Measurements from ENCODE around the gene CLCN7. TPM values are rescaled to one million over a fixed set of nuclear protein-coding genes. Genes with fewer than 3 reads are reported as not detected.

The CLCN7 gene
- total RNA-seq, 1 experiment from 2014 or later: 70.0 TPM

- Histone ChIP-seq H3K4me1 (ENCODE audit: insufficient read depth, low read length) (no peaks in the 10 kb centered on the region), H3K4me2 (ENCODE audit: insufficient read depth, insufficient read length, low read length) (no peak overlapping the region), H2AK5ac (ENCODE audit: insufficient read length, low read length) (no peak overlapping the region), H4K8ac (replicated peaks; ENCODE audit: insufficient read length, low read depth, low read length) (no peak overlapping the region), H2BK15ac (ENCODE audit: low read depth, low read length) (no peak overlapping the region), H3K4ac (ENCODE audit: low read depth, low read length) (no peak overlapping the region), H3K27ac (ENCODE audit: insufficient read length, low read depth, low read length) (no peak overlapping the region), H2AFZ (ENCODE audit: low read length) (no peak overlapping the region), H2BK20ac (ENCODE audit: low read depth, low read length, poor library complexity, severe bottlenecking) (no peak overlapping the region), H3K79me2 (ENCODE audit: insufficient read depth, low read length) (no peaks in the 10 kb centered on the region), H2BK12ac (ENCODE audit: insufficient read length, low read depth, low read length) (no peak overlapping the region), H3K9ac (ENCODE audit: extremely low read depth, insufficient read length, low read length) (no peak overlapping the region), H3K56ac (ENCODE audit: insufficient read length, low read depth, low read length) (no peak overlapping the region), H3K23me2 (ENCODE audit: insufficient read length, low read depth, low read length, poor library complexity, severe bottlenecking) (no peaks in the 10 kb centered on the region), H3K18ac (ENCODE audit: insufficient read length, low read depth, low read length) (no peak overlapping the region), H3K14ac (ENCODE audit: insufficient read depth, low read length) (no peak overlapping the region), H4K20me1 (ENCODE audit: control insufficient read depth, insufficient read depth, insufficient read length) (no peaks in the 10 kb centered on the region), H3K9me3 (ENCODE audit: control insufficient read depth, low read depth, low read length) (no peaks in the 10 kb centered on the region), H4K5ac (ENCODE audit: insufficient read length, low read depth, low read length) (no peak overlapping the region), H4K91ac (ENCODE audit: insufficient read length, low read depth, low read length) (no peak overlapping the region), H3K23ac (ENCODE audit: insufficient read length, low read depth, low read length) (no peak overlapping the region), H2BK120ac (ENCODE audit: low read depth, low read length, poor library complexity, severe bottlenecking) (no peak overlapping the region), H3K79me1 (ENCODE audit: insufficient read depth, low read depth, low read length, poor library complexity, severe bottlenecking) (no peaks in the 10 kb centered on the region), H2BK5ac (ENCODE audit: insufficient read length, low read length) (no peak overlapping the region), H3K27me3 (ENCODE audit: insufficient read depth, low read length) (no peaks in the 10 kb centered on the region), H3T11ph (ENCODE audit: low read length) (no peak overlapping the region)
- Mint-ChIP-seq H3K27ac (no peak overlapping the region), H3K27me3 (ENCODE audit: low read depth) (no peaks in the 10 kb centered on the region; the same call in 1 of the 2 replicates), H3K36me3 (ENCODE audit: insufficient read depth in 1 of 3, low read depth in 3 of 3) (peaks cover 7 to 43% (median 34%) of the 10 kb centered on the region in 3 experiments; a peak in 6 of 7 replicates), H3K9me3 (peaks cover 0 to 3% of the 10 kb centered on the region in 2 experiments; a peak in 1 of 5 replicates), H3K4me3 (no peak overlapping the region), H3K4me1 (no peaks in the 10 kb centered on the region)
- no CpG with 5 or more reads among the region's 24 CpGs for WGBS (ENCODE audit: extremely low coverage, insufficient read length, low lambda C conversion rate)
- no peak for DNase-seq
- no peak for TF ChIP-seq CTCF (conservative IDR thresholded peaks at IDR 0.05)
Measured at GRCh38 chr16:1508494-1509187, 33.8 kb upstream of the CLCN7 start.
